Mesothelial cell of epicardium (in vitro differentiated cells): ENCODE data around the gene CPLX3. TPM values are rescaled to one million over a fixed set of nuclear protein-coding genes. Genes with fewer than 3 reads are reported as not detected.

Experiments used
- DNase-seq, 2 experiments: peaks; one replicate each; pipeline ENCODE4 v3.0.0; 2021; ENCODE audit warnings: low spot score in 2 of 2; ENCODE audit not compliant: unreplicated experiment in 2 of 2
- H3K27ac Mint-ChIP-seq: 2 replicates; pipeline ENCODE4 v1.8.0; 2021; ENCODE audit warnings: mixed read lengths
- H3K27me3 Mint-ChIP-seq: 2 replicates; pipeline ENCODE4 v1.8.0; 2021; ENCODE audit warnings: low read depth, mixed read lengths
- H3K36me3 Mint-ChIP-seq: 2 replicates; pipeline ENCODE4 v1.8.0; 2021; ENCODE audit warnings: mixed read lengths
- H3K4me1 Mint-ChIP-seq: 2 replicates; pipeline ENCODE4 v1.8.0; 2021; ENCODE audit warnings: mixed read lengths
- H3K4me3 Mint-ChIP-seq: 2 replicates; pipeline ENCODE4 v1.8.0; 2021; ENCODE audit warnings: mild to moderate bottlenecking, moderate library complexity, mixed read lengths
- H3K9me3 Mint-ChIP-seq: 2 replicates; pipeline ENCODE4 v1.8.0; 2021; ENCODE audit warnings: mixed read lengths
- CTCF ChIP-seq: fragments of 200-600 bp; sonication (generic); IDR thresholded peaks from one replicate; pipeline ENCODE4 v1.5.0; 2021; ENCODE audit warnings: antibody characterized with exemption; ENCODE audit not compliant: unreplicated experiment
- total RNA-seq: library from RNA; stranded (reverse); gene quantifications from 3 replicates; pipeline ENCODE4 v1.2.1, GENCODE V29; 2021

The CPLX3 gene
- total RNA-seq, 1 donor from 2014 or later: not detected

DNA sequence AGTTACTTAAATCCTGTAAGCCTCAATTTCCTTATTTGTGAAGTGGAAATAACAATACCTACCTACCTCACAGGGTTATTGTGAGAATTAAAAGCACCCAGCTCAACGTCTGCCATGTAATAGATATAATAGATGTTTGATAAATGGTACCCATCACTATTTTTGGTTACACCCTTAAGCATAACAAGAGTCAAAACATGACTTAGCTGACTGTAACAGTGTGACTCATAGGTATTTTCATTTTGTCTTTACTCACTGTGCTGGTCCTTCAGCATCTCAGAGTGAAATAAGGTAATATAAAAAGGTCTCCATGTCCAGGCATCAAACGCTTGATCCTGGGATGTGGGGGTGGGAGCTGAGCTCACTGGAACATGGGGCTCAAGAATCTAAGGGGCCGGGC is 3.1 kb downstream of the CPLX3 start:
- Mint-ChIP-seq H3K4me3 (no peak overlapping the region), H3K4me1 (peaks cover 2% of the 10 kb centered on the region), H3K27ac (no peak overlapping the region), H3K36me3 (no peaks in the 10 kb centered on the region), H3K9me3 (no peaks in the 10 kb centered on the region), H3K27me3 (peaks cover 61% of the 10 kb centered on the region)
- no peak for TF ChIP-seq CTCF
- DNase-seq: no peak

GRCh38 chr15:74829991-74830390 is 3.6 kb downstream of the CPLX3 start:
- Mint-ChIP-seq H3K9me3 (no peaks in the 10 kb centered on the region), H3K4me1 (peaks cover 2% of the 10 kb centered on the region), H3K27ac (no peak overlapping the region), H3K27me3 (peaks cover 56% of the 10 kb centered on the region), H3K36me3 (no peaks in the 10 kb centered on the region), H3K4me3 (no peak overlapping the region)
- no peak for TF ChIP-seq CTCF
- no peak for DNase-seq

GRCh38 chr15:74830868-74831267 is 4.4 kb downstream of the CPLX3 start:
- no peak for DNase-seq
- Mint-ChIP-seq H3K4me3 (no peak overlapping the region), H3K27ac (no peak overlapping the region), H3K27me3 (peaks cover 48% of the 10 kb centered on the region), H3K9me3 (no peaks in the 10 kb centered on the region), H3K36me3 (no peaks in the 10 kb centered on the region), H3K4me1 (peaks cover 2% of the 10 kb centered on the region)
- no peak for TF ChIP-seq CTCF

- Mint-ChIP-seq H3K27me3 (peaks cover 38% of the 10 kb centered on the region), H3K27ac (no peak overlapping the region), H3K9me3 (no peaks in the 10 kb centered on the region), H3K4me1 (no peaks in the 10 kb centered on the region), H3K36me3 (no peaks in the 10 kb centered on the region), H3K4me3 (no peak overlapping the region)
- DNase-seq: no peak
- no peak for TF ChIP-seq CTCF
Measured at GRCh38 chr15:74831813-74832495, 5.5 kb downstream of the CPLX3 start.

GRCh38 chr15:74832826-74833225 is 6.4 kb downstream of the CPLX3 start:
- no peak overlapping the region for H3K4me3 Mint-ChIP-seq
- DNase-seq: no peak
- no peak overlapping the region for H3K27ac Mint-ChIP-seq
- H3K27me3 Mint-ChIP-seq: peaks cover 29% of the 10 kb centered on the region
- no peaks in the 10 kb centered on the region for H3K36me3 Mint-ChIP-seq
- H3K9me3 Mint-ChIP-seq: no peaks in the 10 kb centered on the region
- no peaks in the 10 kb centered on the region for H3K4me1 Mint-ChIP-seq
- TF ChIP-seq CTCF: no peak
